B cell (primary cell): Measurements from ENCODE around the gene ANKFY1. TPM values are rescaled to one million over a fixed set of nuclear protein-coding genes. Genes with fewer than 3 reads are reported as not detected.

ENCODE experiments used
- ATAC-seq: fragments of 200-7000 bp; cut with Tn5 transposase; one replicate; pipeline ENCODE4 v1.10.0; 2021; ENCODE audit warnings: low read depth, mild to moderate bottlenecking, moderate number of reproducible peaks, moderate library complexity
- CTCF ChIA-PET: fragments of 350-600 bp; sonication (Branson Sonifier 250); formaldehyde crosslinking; loops from one replicate; lab custom pipeline; 2021; ENCODE audit warnings: antibody characterized with exemption, inconsistent platforms; lab: Charles Lee
- POLR2A ChIA-PET: fragments of 350-600 bp; sonication (Branson Sonifier 250); formaldehyde crosslinking; loops from one replicate; lab custom pipeline; 2021; ENCODE audit warnings: antibody characterized with exemption; lab: Charles Lee
- DNase-seq: peaks from one replicate; pipeline ENCODE4 v3.0.0; 2013
- H2AFZ ChIP-seq: 2 replicates; pipeline ENCODE4 v1.6.1; 2012; ENCODE audit warnings: mild to moderate bottlenecking, low read depth, low read length; ENCODE audit not compliant: insufficient read depth, poor library complexity, severe bottlenecking
- H3K27ac ChIP-seq, 2 donors: 1 replicate in 1 of 2; 2 replicates in 1 of 2; pipeline ENCODE4 v1.5.1; 2012 to 2013; ENCODE audit warnings: low read length in 2 of 2, mild to moderate bottlenecking in 2 of 2, moderate library complexity in 1 of 2
- H3K27me3 ChIP-seq, 4 experiments: fragments of 200-600 bp in 1 of 4; sonication (generic) in 1 of 4; replicated peaks in 1 of 4; 1 replicate in 2 of 4; 2 replicates in 2 of 4; pipeline versions ENCODE4 v1.6.1 to v1.7.0; 2013 to 2016; ENCODE audit warnings: low read length in 3 of 4, mild to moderate bottlenecking in 2 of 4, mixed read lengths in 1 of 4, moderate library complexity in 1 of 4; ENCODE audit not compliant: insufficient read depth in 4 of 4, control insufficient read depth in 3 of 4; ENCODE audit errors: control extremely low read depth in 1 of 4
- H3K36me3 ChIP-seq, 2 experiments: replicated peaks in 1 of 2; 1 replicate in 1 of 2; 2 replicates in 1 of 2; pipeline versions ENCODE4 v1.6.1 to v1.7.1; 2013; ENCODE audit warnings: low read length in 1 of 2; ENCODE audit not compliant: insufficient read depth in 2 of 2, control insufficient read depth in 1 of 2; ENCODE audit errors: control extremely low read depth in 1 of 2, extremely low read depth in 1 of 2
- H3K4me1 ChIP-seq, 2 donors: fragments of 200-600 bp in 1 of 2; sonication (generic) in 1 of 2; 1 replicate in 1 of 2; 2 replicates in 1 of 2; pipeline versions ENCODE4 v1.5.1 to v1.6.1; 2013 to 2017; ENCODE audit warnings: low read length in 2 of 2; ENCODE audit not compliant: control insufficient read depth in 2 of 2, insufficient read depth in 2 of 2
- H3K4me2 ChIP-seq: replicated peaks from 2 replicates; pipeline ENCODE3; 2012; ENCODE audit warnings: mild to moderate bottlenecking, low read depth, low read length; ENCODE audit not compliant: poor library complexity, severe bottlenecking
- H3K4me3 ChIP-seq, 5 experiments: fragments of 200-600 bp in 1 of 5; sonication (generic) in 1 of 5; 1 replicate in 3 of 5; 2 replicates in 2 of 5; pipeline versions ENCODE4 v1.5.1 to v1.7.0; 2011 to 2016; ENCODE audit warnings: low read length in 4 of 5, mild to moderate bottlenecking in 4 of 5, low read depth in 2 of 5, control low read depth in 1 of 5, moderate library complexity in 1 of 5; ENCODE audit not compliant: insufficient read depth in 1 of 5; ENCODE audit errors: control extremely low read depth in 1 of 5, extremely low read depth in 1 of 5
- H3K79me2 ChIP-seq: fragments of 200-600 bp; sonication (generic); one replicate; pipeline ENCODE4 v1.6.0; 2016; ENCODE audit warnings: low read length; ENCODE audit not compliant: control insufficient read depth, insufficient read depth
- H3K9ac ChIP-seq: fragments of 200-600 bp; sonication (generic); 2 replicates; pipeline ENCODE4 v1.6.1; 2017; ENCODE audit warnings: mild to moderate bottlenecking, low read length, moderate library complexity
- H3K9me3 ChIP-seq, 3 donors: one replicate each; pipeline versions ENCODE4 v1.6.1 to v1.7.1; 2013; ENCODE audit warnings: low read length in 2 of 3; ENCODE audit not compliant: control insufficient read depth in 2 of 3, insufficient read depth in 1 of 3; ENCODE audit errors: control extremely low read depth in 1 of 3
- H4K20me1 ChIP-seq: 2 replicates; pipeline ENCODE4 v1.6.0; 2012; ENCODE audit warnings: mild to moderate bottlenecking, low read length; ENCODE audit not compliant: insufficient read depth, control insufficient read depth, poor library complexity, severe bottlenecking
- H3K27ac Mint-ChIP-seq: one replicate; pipeline ENCODE4 v1.8.0; 2021; ENCODE audit warnings: mixed read lengths
- H3K27me3 Mint-ChIP-seq: one replicate; pipeline ENCODE4 v1.8.0; 2021; ENCODE audit warnings: mixed read lengths
- H3K4me1 Mint-ChIP-seq: one replicate; pipeline ENCODE4 v1.8.0; 2021; ENCODE audit warnings: mixed read lengths
- H3K4me3 Mint-ChIP-seq: one replicate; pipeline ENCODE4 v1.8.0; 2021; ENCODE audit warnings: mixed read lengths
- H3K9me3 Mint-ChIP-seq: one replicate; pipeline ENCODE4 v1.8.0; 2022; ENCODE audit warnings: mixed read lengths; ENCODE audit not compliant: insufficient read depth
- CTCF ChIP-seq: fragments of 200-600 bp; IDR thresholded peaks from one replicate; pipeline ENCODE4 v1.8.0; 2022; ENCODE audit warnings: antibody characterized with exemption, mild to moderate bottlenecking
- EZH2 ChIP-seq: IDR thresholded peaks from 2 replicates; pipeline ENCODE4 v1.6.1; 2012; ENCODE audit warnings: borderline replicate concordance, low read depth, mild to moderate bottlenecking, moderate library complexity, low read length; ENCODE audit not compliant: insufficient read depth, poor library complexity, severe bottlenecking
- WGBS: methylation state at CpG from one replicate; pipeline ENCODE4 v1.1.5; 2013; ENCODE audit warnings: missing lambda C conversion rate; ENCODE audit not compliant: insufficient coverage; 5-methylcytosine and 5-hydroxymethylcytosine counted together
- intact Hi-C: fragments of 100-400 bp; cut with micrococcal nuclease; formaldehyde crosslinking; loops from one replicate; pipeline ENCODE4 v1.10.0; 2022
- polyA plus RNA-seq: library from polyadenylated mRNA; depleted of rRNA; stranded (reverse); fragments of >200 nt; gene quantifications from 2 replicates; pipeline ENCODE4 v1.2.3, GENCODE V29; 2012
- total RNA-seq, 2 donors: library from RNA; stranded (reverse); fragments of 120-200 nt in 1 of 2; gene quantifications; 1 replicate in 1 of 2; 2 replicates in 1 of 2; pipeline versions ENCODE4 v1.2.3 to v1.2.4, GENCODE V29; 2013 to 2022

Gene ANKFY1
- total and polyA plus RNA-seq, 2 donors (not counting 1 experiment from before 2014, with no cell fraction given): 23.1 to 63.9 TPM

GRCh38 chr17:4297351-4297750, 33.6 kb upstream of the ANKFY1 start:
- Histone ChIP-seq H3K27me3 (no peaks in the 10 kb centered on the region), H3K36me3 (peaks cover 5 to 25% of the 10 kb centered on the region in 2 experiments), H3K4me1 (no peaks in the 10 kb centered on the region), H4K20me1 (peaks cover 47% of the 10 kb centered on the region), H3K27ac (no peak overlapping the region), H3K9ac (no peak overlapping the region), H3K9me3 (no peaks in the 10 kb centered on the region), H2AFZ (no peak overlapping the region), H3K4me3 (no peak overlapping the region), H3K79me2 (peaks cover 50% of the 10 kb centered on the region), H3K4me2 (no peak overlapping the region)
- ChIA-PET POLR2A (no interaction called here), CTCF (interaction anchor here (1.1 to 1.9 kb wide), 4 partner anchors 10 to 116 kb away, joined by 3 to 5 read pairs (median 5); no protein-coding TSS in a partner anchor)
- DNase-seq (no peak), ATAC-seq (no peak)
- Mint-ChIP-seq H3K9me3 (no peaks in the 10 kb centered on the region), H3K27me3 (no peaks in the 10 kb centered on the region), H3K4me1 (peaks cover 27% of the 10 kb centered on the region), H3K27ac (no peak overlapping the region), H3K4me3 (no peak overlapping the region)
- intact Hi-C loops: loop anchor here (5.0 to 10.0 kb wide), 2 partner anchors 35 to 53 kb away; no protein-coding TSS in a partner anchor
- 100% methylated on average over 1 of the region's 3 CpGs for WGBS
- TF ChIP-seq CTCF: no peak
- TF ChIP-seq EZH2: no peak

DNA sequence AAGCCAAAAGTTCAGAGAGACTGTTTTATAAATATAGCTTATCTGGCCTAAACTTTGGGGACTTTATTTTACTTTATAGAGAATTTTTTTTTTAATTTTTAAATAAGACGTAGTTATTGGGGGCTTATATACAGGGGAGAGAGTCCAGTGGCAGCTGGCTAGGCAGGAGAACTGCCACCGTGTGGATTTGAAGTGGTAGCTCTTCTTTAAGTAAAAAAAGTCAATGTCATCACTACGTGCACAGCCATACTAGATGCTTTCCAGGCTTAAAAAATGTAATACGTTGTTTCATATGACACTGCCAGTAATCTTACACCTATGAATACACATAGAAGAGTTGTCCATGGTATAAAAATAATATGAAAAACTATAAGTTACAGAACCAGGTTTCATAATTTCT, 31.9 kb upstream of the ANKFY1 start:
- Histone ChIP-seq H2AFZ (no peak overlapping the region), H4K20me1 (peaks cover 30% of the 10 kb centered on the region), H3K9me3 (no peaks in the 10 kb centered on the region), H3K36me3 (peaks cover 1 to 15% of the 10 kb centered on the region in 2 experiments), H3K9ac (no peak overlapping the region), H3K4me3 (no peak overlapping the region), H3K4me2 (no peak overlapping the region), H3K4me1 (no peaks in the 10 kb centered on the region), H3K27ac (no peak overlapping the region), H3K27me3 (no peaks in the 10 kb centered on the region), H3K79me2 (peaks cover 45% of the 10 kb centered on the region)
- Mint-ChIP-seq H3K27ac (no peak overlapping the region), H3K27me3 (no peaks in the 10 kb centered on the region), H3K9me3 (no peaks in the 10 kb centered on the region), H3K4me1 (peaks cover 27% of the 10 kb centered on the region), H3K4me3 (no peak overlapping the region)
- TF ChIP-seq EZH2 (no peak), CTCF (no peak)
- ATAC-seq: no peak
- intact Hi-C loops: loop anchor here (5.0 to 10.0 kb wide), 2 partner anchors 37 to 51 kb away; no protein-coding TSS in a partner anchor
- WGBS: no CpG with 5 or more reads among the region's 4 CpGs
- ChIA-PET CTCF (interaction anchor here (0.6 to 1.6 kb wide), 3 partner anchors 9 to 79 kb away, joined by 3 to 4 read pairs (median 3); no protein-coding TSS in a partner anchor), POLR2A (no interaction called here)
- no peak for DNase-seq
